Activated T-cell treated with anti-CD3 and anti-CD28 coated beads, Interleukin-2, amount 50 U/mL, for 48 hours (primary cell): ENCODE data around the gene CD24.

Experiments
- DNase-seq, 2 experiments: peaks; one replicate each; pipeline ENCODE4 v3.0.0-alpha.2; 2020

Gene CD24

DNA sequence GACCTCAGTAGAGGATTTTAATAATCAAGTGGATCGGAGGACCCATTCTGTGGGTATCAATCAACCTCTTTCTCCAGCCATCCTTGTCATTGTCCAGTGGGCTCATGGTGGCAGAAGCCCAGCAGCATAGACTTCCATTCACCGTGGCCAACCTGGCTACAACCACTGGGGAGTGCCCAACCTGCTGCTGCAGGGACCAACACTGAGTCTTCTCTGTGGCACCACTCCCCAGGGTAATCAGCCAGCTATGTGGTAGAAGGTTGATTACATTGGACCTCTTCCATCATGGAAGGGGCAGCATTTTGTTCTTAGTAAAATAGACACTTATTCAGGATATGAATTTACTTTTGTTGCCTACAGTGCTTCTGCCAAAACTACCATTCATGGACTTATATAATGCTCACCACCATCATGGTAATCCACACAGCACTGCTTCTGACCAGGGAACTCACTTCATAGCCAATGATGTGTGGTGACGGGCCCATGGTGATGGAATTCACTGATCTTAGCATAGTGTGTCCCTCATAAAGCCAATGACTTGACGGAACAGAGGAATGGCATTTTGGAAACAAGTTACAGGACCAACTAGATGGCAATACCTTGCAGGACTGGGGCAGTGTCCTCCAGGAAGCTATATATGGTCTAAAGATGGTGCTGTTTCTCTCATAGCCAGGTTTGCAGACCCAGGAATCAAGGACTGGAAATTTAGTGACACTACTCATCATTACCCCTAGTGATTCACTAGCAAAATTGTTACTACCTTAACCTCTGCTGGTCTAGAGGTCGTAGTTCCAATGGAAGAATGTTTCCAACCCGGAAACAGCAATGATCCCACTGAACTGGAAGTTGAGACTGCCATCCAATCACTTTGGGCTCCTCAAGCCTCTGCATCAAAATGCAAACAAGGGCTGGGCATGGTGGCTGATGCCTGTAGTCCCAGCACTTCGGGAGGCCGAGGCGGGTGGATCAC is 7.6 kb downstream of the CD24 start:
- no peak for DNase-seq

DNA sequence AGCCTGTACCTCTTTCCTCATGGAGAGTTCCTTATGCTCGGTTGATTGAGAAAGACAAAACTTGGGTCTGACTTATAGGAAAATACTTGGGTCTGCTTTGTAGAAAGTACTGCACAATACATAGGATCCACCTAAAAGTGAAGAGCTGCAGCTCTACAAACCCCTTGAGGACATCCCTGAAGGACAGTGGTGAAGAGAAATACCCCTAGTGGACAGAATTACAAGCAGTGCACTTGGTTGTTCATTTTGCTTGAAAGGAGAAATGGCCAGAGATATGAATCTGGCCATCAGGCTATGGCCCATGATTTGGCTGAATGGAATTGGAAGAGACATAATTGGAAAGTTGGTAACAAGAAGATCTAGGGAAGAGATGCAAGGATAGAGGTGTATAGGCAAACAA is 8.3 kb downstream of the CD24 start:
- no peak for DNase-seq

DNA sequence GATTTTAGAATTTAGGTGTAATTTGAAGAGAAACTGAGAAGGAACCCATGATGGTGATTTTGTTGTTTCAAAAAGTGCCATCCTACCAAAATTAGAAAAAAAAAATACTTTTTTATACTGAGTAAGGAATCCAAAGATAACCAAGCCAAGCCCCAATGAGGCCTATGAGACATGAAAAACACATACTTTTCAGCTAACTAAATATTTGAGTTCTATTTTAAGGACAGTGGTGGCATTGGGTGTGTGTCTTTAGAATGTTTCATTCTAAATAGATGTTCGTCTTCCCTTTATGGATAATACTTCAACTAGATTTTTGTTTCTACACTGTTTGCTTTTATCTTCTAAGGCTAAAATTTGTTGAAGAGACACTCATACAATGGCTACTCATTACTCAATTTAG is 9.6 kb downstream of the CD24 start:
- DNase-seq = no peak

DNA sequence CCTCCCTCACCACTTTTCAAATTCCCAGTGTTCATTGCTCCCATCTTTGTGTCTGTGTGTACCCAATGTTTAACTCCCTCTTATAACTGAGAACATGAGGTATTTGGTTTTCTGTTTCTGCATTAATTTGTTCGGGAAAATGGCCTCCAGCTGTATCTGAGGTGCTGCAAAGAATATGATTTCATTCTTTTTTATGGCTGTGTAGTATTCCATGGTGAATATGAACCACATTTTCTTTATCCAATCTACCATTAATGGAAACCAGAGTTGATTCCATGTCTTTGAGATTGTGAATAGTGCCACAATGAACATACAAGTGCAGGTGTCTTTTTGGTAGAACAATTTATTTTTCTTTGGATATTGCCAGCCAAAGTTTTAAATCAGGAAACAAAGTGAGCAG is 10.4 kb downstream of the CD24 start:
- DNase-seq = no peak

DNA sequence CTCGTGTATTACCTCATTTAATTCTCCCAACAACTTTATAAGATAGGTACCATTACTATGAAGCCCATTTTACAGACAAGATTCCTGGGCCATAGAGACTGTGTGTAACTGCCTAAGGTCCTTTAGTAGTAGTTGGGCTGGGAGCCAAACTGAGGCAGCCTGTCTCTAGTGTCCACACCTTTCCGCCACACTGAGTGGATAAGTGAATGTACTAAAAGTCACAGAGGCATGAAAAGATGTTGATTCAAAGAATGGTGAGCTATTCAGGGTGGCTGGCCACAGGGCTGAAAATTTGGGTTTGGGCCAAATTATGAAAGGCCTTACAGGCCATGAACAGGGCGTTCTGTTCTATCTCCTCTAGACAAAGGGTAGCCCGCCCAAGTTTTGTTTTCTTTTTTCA is 11.0 kb downstream of the CD24 start:
- DNase-seq = no peak

DNA sequence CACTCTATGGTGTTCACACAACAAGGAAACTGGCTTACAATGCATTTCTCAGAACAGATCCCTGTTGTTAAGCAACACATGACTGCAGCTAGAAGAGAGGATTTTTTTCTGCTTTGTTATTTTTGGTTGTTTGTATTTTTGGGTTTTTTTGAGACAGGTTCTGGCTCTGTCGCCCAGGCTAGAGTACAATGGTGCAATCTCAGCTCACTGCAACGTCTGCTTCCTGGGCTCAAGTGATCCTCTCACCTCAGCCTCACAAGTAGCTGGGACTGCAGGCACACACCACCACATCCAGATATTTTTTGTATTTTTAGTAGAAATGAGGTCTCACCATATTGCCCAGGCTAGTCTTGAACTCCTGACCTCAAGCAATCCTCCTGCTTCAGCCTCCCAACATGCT is 12.7 kb downstream of the CD24 start:
- DNase-seq = no peak

DNA sequence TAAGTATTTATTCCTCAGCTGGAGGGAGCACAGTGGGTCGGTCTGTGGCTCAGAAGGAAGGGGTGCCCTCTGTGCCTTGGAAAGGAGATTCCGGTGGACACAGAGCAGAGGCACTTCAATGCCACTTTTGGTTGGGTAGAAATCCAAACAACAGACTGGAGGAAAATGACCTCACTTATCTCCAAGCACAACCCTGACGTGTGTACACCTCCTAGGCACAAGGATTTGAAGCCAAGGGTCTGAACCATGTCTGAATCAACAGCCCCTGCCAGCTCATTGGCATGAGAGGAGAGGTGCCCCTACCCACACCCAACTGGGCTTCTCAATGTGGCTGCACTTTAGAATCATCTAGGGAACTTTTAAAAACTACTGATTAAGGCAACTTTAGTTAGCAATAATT is 13.4 kb downstream of the CD24 start:
- no peak for DNase-seq

DNA sequence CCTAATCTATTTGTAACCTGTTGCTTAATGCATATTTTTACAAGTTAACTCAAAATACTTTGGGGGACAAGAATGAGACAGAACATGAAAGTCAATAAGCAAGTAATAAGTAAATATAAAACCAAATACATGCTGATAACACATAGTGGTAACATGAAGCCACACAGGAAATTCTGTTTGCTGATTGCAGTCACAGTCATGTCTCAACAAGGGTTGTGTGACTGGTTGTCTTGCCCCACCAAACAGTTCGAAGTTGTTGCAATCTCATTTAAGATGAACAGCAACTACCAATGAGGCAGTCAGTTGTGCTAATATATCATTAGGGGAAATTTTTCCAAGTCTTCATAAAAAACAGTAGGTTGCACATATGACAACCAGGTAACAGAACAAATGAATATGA is 14.5 kb downstream of the CD24 start:
- DNase-seq = no peak

DNA sequence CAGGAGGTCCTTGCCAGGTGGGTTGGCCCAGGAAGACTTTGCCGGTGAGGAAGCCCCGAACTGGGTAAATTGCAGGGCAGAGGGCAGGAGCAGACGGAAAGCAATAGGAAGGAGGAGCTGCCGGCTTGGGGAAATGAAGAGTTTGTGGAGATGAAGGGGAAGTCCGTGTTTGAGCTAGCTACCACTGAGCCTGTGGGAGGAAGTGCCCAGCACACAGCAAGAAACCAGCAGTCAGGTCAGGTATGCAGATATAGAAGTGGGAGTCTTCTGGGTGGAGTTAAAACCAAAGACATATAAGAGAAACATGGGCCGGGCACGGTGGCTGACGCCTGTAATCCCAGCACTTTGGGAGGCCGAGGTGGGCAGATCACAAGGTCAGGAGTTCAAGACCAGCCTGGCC is 34.7 kb downstream of the CD24 start:
- no peak for DNase-seq

DNA sequence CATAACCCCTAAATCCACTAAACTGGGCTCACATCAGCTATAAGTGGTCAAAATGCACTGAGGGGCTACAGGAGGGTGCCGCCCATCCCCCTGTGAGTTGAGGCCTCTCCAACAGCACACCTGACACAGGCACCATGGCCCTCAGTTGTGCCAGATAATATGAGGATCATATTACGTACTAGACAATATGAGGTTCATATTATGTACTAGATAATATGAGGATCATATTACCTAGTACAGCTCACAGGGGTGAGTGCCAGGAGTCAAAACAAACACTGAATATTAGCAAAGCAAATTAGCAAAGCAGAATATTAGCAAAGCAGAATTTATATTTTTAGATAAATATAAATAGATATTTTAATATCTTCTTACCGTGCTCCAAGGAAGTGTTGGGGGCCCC is 35.3 kb downstream of the CD24 start:
- DNase-seq = no peak

DNA sequence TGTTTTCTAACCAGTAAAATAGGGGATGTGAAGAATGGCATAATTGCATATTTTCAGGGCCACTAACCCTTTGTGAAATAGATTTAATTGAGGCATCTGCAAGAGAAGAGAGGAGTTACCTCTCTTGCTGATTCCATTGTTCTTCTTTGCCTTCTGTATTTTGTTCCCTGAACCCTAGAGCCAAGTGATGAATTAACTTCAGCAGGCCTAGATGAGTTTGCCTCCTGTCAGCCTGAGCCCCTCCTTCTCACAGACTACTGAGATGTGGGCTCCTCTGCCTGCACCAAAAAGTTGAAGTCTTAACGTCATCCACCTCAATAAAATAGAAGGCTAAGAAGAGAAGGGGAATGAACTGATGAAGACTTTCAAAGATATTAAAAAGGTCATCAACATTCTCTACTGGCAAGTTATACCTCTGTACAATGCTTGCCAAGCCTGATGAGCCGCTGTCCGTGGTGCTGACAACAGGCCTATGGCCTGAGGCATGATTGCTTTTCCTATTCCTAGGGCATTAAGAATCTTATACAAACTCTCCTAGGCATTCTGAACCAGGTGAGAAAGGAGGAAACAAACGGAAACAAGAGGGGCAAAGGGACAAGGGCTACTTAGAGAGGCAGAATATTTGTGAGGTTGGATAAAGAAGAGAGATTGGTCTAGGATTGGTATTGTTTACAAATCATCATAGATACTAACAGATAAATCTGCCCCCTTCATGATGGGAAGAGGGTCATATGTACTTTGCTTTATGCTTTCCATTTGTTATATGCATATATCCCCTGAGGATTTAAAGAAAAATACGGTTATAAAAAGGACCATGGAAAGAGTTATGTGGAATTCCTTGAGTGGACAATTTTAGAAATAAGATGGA is 46.8 kb downstream of the CD24 start:
- DNase-seq = peak; percentile 28 to 35

DNA sequence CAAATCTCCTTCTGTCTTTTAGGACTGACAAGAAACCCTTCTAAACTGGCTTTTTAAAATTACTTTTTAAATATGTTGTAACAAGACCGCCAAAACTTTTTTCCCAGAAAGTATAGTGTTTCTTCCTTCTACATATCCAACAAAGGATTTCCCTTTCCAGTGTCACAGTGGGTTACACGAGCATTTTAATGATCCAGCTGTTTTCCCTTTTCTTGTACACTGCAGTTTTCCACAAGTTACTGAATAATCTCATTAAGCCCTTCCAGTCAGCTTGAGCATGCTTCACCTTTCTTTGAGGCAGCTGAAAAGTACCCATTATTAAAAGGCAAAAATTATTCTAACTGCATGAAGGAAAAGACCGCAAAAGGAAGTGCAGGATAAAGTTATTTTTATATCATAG is 48.6 kb downstream of the CD24 start:
- no peak for DNase-seq

DNA sequence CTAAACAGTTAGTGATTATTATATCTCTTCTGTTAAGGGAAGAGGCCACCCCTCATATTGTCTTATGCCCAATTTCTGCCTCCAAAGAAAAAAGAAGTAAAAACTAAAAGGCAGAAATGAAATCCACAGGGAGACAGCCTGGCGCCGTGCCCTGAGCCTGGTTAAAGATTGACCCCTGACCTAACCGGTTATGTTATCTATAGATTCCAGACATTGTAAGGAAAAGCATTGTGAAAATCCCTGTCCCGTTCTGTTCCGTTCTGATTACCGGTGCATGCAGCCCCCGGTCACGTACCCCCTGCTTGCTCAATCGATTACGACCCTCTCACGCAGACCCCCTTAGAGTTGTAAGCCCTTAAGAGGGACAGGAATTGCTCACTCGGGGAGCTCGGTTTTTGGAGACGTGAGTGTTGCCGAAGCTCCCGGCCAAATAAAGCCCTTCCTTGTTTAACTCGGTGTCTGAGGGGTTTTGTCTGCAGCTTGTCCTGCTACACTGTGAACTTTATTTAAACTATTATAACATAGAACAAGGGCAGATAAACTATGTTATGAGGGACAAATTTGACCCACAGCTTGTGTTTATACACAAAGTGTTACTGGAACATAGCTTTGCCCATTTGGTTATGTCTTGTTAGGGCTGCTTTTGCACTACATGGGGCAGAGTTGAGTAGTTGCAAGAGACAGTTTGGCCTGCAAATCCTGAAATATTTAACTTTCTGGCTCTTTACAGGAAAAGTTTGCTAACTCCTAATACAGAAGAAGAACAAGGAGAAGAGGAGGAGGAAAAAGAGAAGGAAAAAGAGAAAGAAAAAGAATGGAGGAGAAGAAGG is 49.6 kb downstream of the CD24 start:
- DNase-seq = no peak

DNA sequence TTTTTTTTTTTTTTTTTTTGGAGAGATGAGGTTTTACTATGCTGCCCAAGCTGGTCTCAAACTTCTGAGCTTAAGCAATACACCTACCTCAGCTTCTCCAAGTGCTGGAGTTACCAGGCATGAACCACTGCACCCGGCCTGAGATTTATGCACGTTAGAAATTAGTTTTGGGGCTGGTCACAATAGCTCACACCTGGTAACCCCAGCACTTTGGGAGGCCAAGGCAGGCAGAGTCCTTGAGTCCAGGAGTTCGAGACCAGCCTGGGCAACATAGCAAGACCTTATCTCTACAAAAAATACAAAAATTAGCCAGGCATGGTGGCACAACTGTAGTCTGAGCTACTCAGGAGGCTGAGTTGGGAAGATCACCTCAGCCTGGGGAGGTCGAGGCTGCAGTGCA is 51.9 kb downstream of the CD24 start:
- no peak for DNase-seq
